ENCODE measurements around the gene LRCH4.
"Not testable (repeated sequence)": the region's sequence is repeated elsewhere in the genome, so short reads cannot be mapped to it uniquely, and the experiment has no call there.

LRCH4 gene

GRCh38 chr7:100539436-100540006, 46.4 kb downstream of the LRCH4 start:
- peak overlapping the region; percentile 65 for H3K4me2 ChIP-seq (ENCODE audit: low read depth, low read length, poor library complexity, severe bottlenecking)
- no peaks in the 10 kb centered on the region for H3F3A ChIP-seq (ENCODE audit: insufficient read depth)
- H3K79me2 ChIP-seq (ENCODE audit: insufficient read depth, low read length): no peaks in the 10 kb centered on the region
- H3K9me3 ChIP-seq (ENCODE audit: insufficient read depth, low read length): no peaks in the 10 kb centered on the region
- H4K20me1 ChIP-seq (ENCODE audit: low read depth, low read length): no peaks in the 10 kb centered on the region
- H3K27me3 ChIP-seq (ENCODE audit: low read length): no peaks in the 10 kb centered on the region
- H3K36me3 ChIP-seq (ENCODE audit: low read length): no peaks in the 10 kb centered on the region
- peak overlapping the region; percentile 75 for H3K9ac ChIP-seq (ENCODE audit: low read length)
- H3K9me2 ChIP-seq (replicated peaks; ENCODE audit: insufficient read depth, low read length): no peaks in the 10 kb centered on the region
- H2AFZ ChIP-seq (ENCODE audit: low read depth, low read length, severe bottlenecking): peak overlapping the region; percentile 80
- TF ChIP-seq EZH2phosphoT487 (conservative IDR thresholded peaks at IDR 0.05; ENCODE audit: low read length) (no peak), CTCF (IDR thresholded peaks at IDR 0.05; ENCODE audit: insufficient read depth, low read length, poor library complexity, severe bottlenecking) (no peak)
- H3K4me3 ChIP-seq (ENCODE audit: insufficient read depth, low read length, poor library complexity, severe bottlenecking): peak overlapping the region; percentile 75
- no peak overlapping the region for H3K27ac ChIP-seq (ENCODE audit: low read depth, low read length)

DNA sequence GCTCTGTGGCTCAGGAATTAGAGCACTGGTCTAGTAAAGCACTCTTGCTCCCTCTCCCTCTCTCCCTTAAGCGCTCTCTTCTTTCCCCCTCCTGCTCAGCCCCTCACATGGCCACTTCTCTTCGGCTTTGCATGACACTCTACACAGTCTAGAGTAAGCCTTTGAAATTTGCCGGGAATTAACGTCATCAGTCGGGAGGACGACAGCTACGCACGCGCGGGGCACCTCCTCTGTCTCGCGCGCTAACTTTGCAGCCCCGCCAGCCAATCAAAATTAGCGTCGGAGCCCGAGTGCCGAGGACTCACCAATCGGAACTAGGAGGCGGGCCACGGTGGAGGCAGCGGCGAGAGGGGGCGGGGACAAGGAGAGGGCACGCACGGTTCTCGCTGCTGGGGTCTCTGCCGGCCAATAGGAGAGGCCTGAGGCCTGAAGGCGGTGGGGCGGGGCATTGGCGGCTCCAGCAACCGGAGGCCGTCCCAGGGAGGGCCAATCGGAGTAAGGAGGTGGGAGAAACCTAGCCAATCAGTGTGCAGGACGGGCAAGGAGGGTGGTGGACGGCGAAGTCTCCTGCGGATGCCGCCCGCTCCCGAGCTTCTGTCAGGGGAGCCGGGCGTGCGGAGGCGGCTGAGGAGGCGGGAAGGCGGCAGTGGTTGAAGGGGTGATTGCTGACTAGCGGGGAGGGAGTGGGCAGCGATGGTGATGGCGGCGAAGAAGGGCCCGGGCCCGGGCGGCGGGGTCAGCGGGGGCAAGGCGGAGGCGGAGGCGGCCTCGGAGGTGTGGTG, 47.1 kb downstream of the LRCH4 start, which contains the start of gene AGFG2:
Gene AGFG2, plus strand, starts transcription at position 550 of the 782 bp plus-strand sequence. Its CDS starts 144 bp downstream, at position 694.
- H3K4me3 ChIP-seq (ENCODE audit: insufficient read depth, low read length, poor library complexity, severe bottlenecking): peak within 1 kb of the TSS; percentile 75
- TF ChIP-seq CTCF (IDR thresholded peaks at IDR 0.05; ENCODE audit: insufficient read depth, low read length, poor library complexity, severe bottlenecking) (no peak), EZH2phosphoT487 (conservative IDR thresholded peaks at IDR 0.05; ENCODE audit: low read length) (no peak)
- no peaks in the 10 kb centered on the region for H3K36me3 ChIP-seq (ENCODE audit: low read length)
- H3K9me2 ChIP-seq (replicated peaks; ENCODE audit: insufficient read depth, low read length): no peaks in the 10 kb centered on the region
- peak within 1 kb of the TSS; percentile 97 for H2AFZ ChIP-seq (ENCODE audit: low read depth, low read length, severe bottlenecking)
- H3K27me3 ChIP-seq (ENCODE audit: low read length): no peaks in the 10 kb centered on the region
- H4K20me1 ChIP-seq (ENCODE audit: low read depth, low read length): no peaks in the 10 kb centered on the region
- no peaks in the 10 kb centered on the region for H3F3A ChIP-seq (ENCODE audit: insufficient read depth)
- no peaks in the 10 kb centered on the region for H3K79me2 ChIP-seq (ENCODE audit: insufficient read depth, low read length)
- H3K4me2 ChIP-seq (ENCODE audit: low read depth, low read length, poor library complexity, severe bottlenecking): peak within 1 kb of the TSS; percentile 93
- peak within 1 kb of the TSS; percentile 75 for H3K9ac ChIP-seq (ENCODE audit: low read length)
- 0 out of 2 replicates have a peak within 1 kb of the TSS, but pooled peaks have one; percentile 16 for H3K27ac ChIP-seq (ENCODE audit: low read depth, low read length)
- H3K9me3 ChIP-seq (ENCODE audit: insufficient read depth, low read length): no peaks in the 10 kb centered on the region

GRCh38 chr7:100538348-100538653, 47.6 kb downstream of the LRCH4 start:
- no peaks in the 10 kb centered on the region for H4K20me1 ChIP-seq (ENCODE audit: low read depth, low read length)
- H3K4me2 ChIP-seq (ENCODE audit: low read depth, low read length, poor library complexity, severe bottlenecking): peak overlapping the region; percentile 93
- peak overlapping the region; percentile 58 for H3K4me3 ChIP-seq (ENCODE audit: insufficient read depth, low read length, poor library complexity, severe bottlenecking)
- no peaks in the 10 kb centered on the region for H3K9me3 ChIP-seq (ENCODE audit: insufficient read depth, low read length)
- H3K27me3 ChIP-seq (ENCODE audit: low read length): no peaks in the 10 kb centered on the region
- no peaks in the 10 kb centered on the region for H3F3A ChIP-seq (ENCODE audit: insufficient read depth)
- H3K36me3 ChIP-seq (ENCODE audit: low read length): no peaks in the 10 kb centered on the region
- no peak for TF ChIP-seq EZH2phosphoT487 (conservative IDR thresholded peaks at IDR 0.05; ENCODE audit: low read length)
- no peak for TF ChIP-seq CTCF (IDR thresholded peaks at IDR 0.05; ENCODE audit: insufficient read depth, low read length, poor library complexity, severe bottlenecking)
- H2AFZ ChIP-seq (ENCODE audit: low read depth, low read length, severe bottlenecking): peak overlapping the region; percentile 97
- no peaks in the 10 kb centered on the region for H3K79me2 ChIP-seq (ENCODE audit: insufficient read depth, low read length)
- H3K9me2 ChIP-seq (replicated peaks; ENCODE audit: insufficient read depth, low read length): no peaks in the 10 kb centered on the region
- H3K27ac ChIP-seq (ENCODE audit: low read depth, low read length): 0 out of 2 replicates have a peak overlapping the region, but pooled peaks have one; percentile 16
- peak overlapping the region; percentile 60 for H3K9ac ChIP-seq (ENCODE audit: low read length)

- not testable (repeated sequence) for H3K9me2 ChIP-seq (replicated peaks; ENCODE audit: insufficient read depth, low read length); H3F3A ChIP-seq (ENCODE audit: insufficient read depth); H3K79me2 ChIP-seq (ENCODE audit: insufficient read depth, low read length); H3K4me3 ChIP-seq (ENCODE audit: insufficient read depth, low read length, poor library complexity, severe bottlenecking); H3K9ac ChIP-seq (ENCODE audit: low read length); H3K36me3 ChIP-seq (ENCODE audit: low read length); H3K4me2 ChIP-seq (ENCODE audit: low read depth, low read length, poor library complexity, severe bottlenecking); H3K27me3 ChIP-seq (ENCODE audit: low read length); H2AFZ ChIP-seq (ENCODE audit: low read depth, low read length, severe bottlenecking); H4K20me1 ChIP-seq (ENCODE audit: low read depth, low read length); H3K9me3 ChIP-seq (ENCODE audit: insufficient read depth, low read length); H3K27ac ChIP-seq (ENCODE audit: low read depth, low read length)
Observed at GRCh38 chr7:100536695-100537094, 49.2 kb downstream of the LRCH4 start.

GRCh38 chr7:100535982-100536381, 49.9 kb downstream of the LRCH4 start:
- not testable (repeated sequence) for H3K27ac ChIP-seq (ENCODE audit: low read depth, low read length); H3K36me3 ChIP-seq (ENCODE audit: low read length); H3K9ac ChIP-seq (ENCODE audit: low read length); H3F3A ChIP-seq (ENCODE audit: insufficient read depth); H3K4me3 ChIP-seq (ENCODE audit: insufficient read depth, low read length, poor library complexity, severe bottlenecking); H3K9me3 ChIP-seq (ENCODE audit: insufficient read depth, low read length); H2AFZ ChIP-seq (ENCODE audit: low read depth, low read length, severe bottlenecking); H4K20me1 ChIP-seq (ENCODE audit: low read depth, low read length); H3K79me2 ChIP-seq (ENCODE audit: insufficient read depth, low read length); H3K27me3 ChIP-seq (ENCODE audit: low read length); H3K9me2 ChIP-seq (replicated peaks; ENCODE audit: insufficient read depth, low read length); H3K4me2 ChIP-seq (ENCODE audit: low read depth, low read length, poor library complexity, severe bottlenecking)

Measured in SU-DHL-6 (cell line).